DND-41 (cell line): ENCODE results near the gene TSPOAP1.

Experiments used
- CTCF ChIP-seq: IDR thresholded peaks from 2 replicates; pipeline ENCODE4 v1.5.1; 2012; ENCODE audit warnings: borderline replicate concordance, low read length, moderate library complexity, mild to moderate bottlenecking; ENCODE audit not compliant: poor library complexity, severe bottlenecking; ENCODE audit errors: extremely low read depth
- EZH2 ChIP-seq: IDR thresholded peaks from 3 replicates; pipeline ENCODE4 v1.6.1; 2012; ENCODE audit warnings: borderline replicate concordance, low read depth, mild to moderate bottlenecking, moderate library complexity, low read length, inconsistent platforms; ENCODE audit not compliant: severe bottlenecking

DNA sequence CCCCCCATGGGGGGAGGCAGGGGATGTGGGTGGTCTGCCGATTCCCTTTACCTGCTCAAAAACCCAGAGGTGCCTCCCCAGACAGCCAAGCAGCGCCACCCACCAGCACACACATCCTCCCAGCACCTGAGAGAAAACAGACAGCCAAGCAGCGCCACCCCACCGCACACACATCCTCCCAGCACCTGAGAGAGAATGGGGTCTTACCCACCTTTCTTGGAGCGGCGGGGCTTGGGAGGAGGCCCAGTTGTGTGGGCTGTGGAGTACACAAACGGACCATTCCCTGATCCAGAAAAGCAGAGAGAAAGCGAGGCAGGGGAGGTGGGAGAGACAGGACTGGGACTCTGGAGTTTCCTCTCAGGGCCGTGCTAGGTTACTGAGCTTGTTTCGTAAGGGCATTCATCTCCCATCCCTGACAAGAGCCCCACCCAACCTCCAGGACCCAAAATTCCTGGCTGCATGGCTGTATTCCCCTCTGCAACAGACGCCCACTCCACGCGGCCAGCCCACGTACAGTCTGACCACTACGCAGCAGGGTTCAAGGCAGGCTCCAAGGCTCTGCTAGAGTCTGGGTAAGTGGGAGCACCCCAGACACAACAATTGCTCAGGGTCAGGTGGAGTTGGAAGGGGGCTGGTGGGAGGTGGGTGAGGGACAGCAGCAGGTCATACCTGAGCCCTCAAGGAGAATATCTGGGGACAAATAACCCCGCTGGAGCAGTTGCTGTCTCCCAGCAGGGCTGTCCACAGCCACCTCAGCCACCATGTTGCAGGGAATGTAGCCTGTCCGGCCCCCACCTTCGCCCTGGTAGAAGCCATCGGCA is 22.3 kb downstream of the TSPOAP1 start:
- no peak for TF ChIP-seq CTCF
- TF ChIP-seq EZH2: no peak
